Endodermal cell (in vitro differentiated cells): ENCODE results near the gene SUSD6. TPM values are rescaled to one million over a fixed set of nuclear protein-coding genes. Genes with fewer than 3 reads are reported as not detected.

Experiments
- DNase-seq: peaks from one replicate; pipeline ENCODE4 v3.0.0-alpha.2; 2017
- H3K27ac ChIP-seq: 2 replicates; pipeline ENCODE4 v1.5.1; 2013; ENCODE audit warnings: mild to moderate bottlenecking, low read depth, low read length, moderate library complexity
- H3K27me3 ChIP-seq: 2 replicates; pipeline ENCODE4 v1.6.1; 2013; ENCODE audit warnings: mild to moderate bottlenecking, low read length, moderate library complexity; ENCODE audit not compliant: insufficient read depth, control insufficient read depth, poor library complexity, severe bottlenecking
- H3K36me3 ChIP-seq: 2 replicates; pipeline ENCODE4 v1.7.0; 2013; ENCODE audit warnings: mild to moderate bottlenecking, low read length, moderate library complexity; ENCODE audit not compliant: control insufficient read depth, insufficient read depth
- H3K4me1 ChIP-seq: one replicate; pipeline ENCODE4 v1.7.0; 2013; ENCODE audit warnings: low read length; ENCODE audit not compliant: control insufficient read depth, insufficient read depth
- H3K4me3 ChIP-seq: 2 replicates; pipeline ENCODE4 v1.5.1; 2013; ENCODE audit warnings: mild to moderate bottlenecking, low read length, moderate library complexity
- H3K9ac ChIP-seq: 2 replicates; pipeline ENCODE4 v1.6.1; 2013; ENCODE audit warnings: mild to moderate bottlenecking, low read length, moderate library complexity; ENCODE audit not compliant: poor library complexity, severe bottlenecking; ENCODE audit errors: extremely low read depth
- H3K9me3 ChIP-seq: 2 replicates; pipeline ENCODE4 v1.6.1; 2013; ENCODE audit warnings: mild to moderate bottlenecking, low read length, moderate library complexity; ENCODE audit not compliant: control insufficient read depth
- H3K27ac Mint-ChIP-seq: 2 replicates; pipeline ENCODE4 v1.8.0; 2020; ENCODE audit warnings: mixed read lengths
- H3K27me3 Mint-ChIP-seq: 2 replicates; pipeline ENCODE4 v1.8.0; 2021; ENCODE audit warnings: mild to moderate bottlenecking, mixed read lengths; ENCODE audit not compliant: insufficient read depth
- H3K36me3 Mint-ChIP-seq: 2 replicates; pipeline ENCODE4 v1.8.0; 2020; ENCODE audit warnings: low read depth, mixed read lengths
- H3K4me1 Mint-ChIP-seq: 2 replicates; pipeline ENCODE4 v1.8.0; 2020; ENCODE audit warnings: mixed read lengths
- H3K4me3 Mint-ChIP-seq: 2 replicates; pipeline ENCODE4 v1.8.0; 2020; ENCODE audit warnings: mild to moderate bottlenecking, moderate library complexity, mixed read lengths
- H3K9me3 Mint-ChIP-seq: 2 replicates; pipeline ENCODE4 v1.8.0; 2020; ENCODE audit warnings: mild to moderate bottlenecking, mixed read lengths
- WGBS, 2 experiments: methylation state at CpG; one replicate each; pipeline versions ENCODE4 v1.1.5 to v1.1.7; 2013; ENCODE audit warnings: missing lambda C conversion rate in 2 of 2, mixed read lengths in 1 of 2; ENCODE audit not compliant: insufficient coverage in 1 of 2, insufficient read length in 1 of 2; 5-methylcytosine and 5-hydroxymethylcytosine counted together
- total RNA-seq, 2 donors: library from RNA; stranded (reverse); fragmentation: NEBNext Ultra II Directional in 1 of 2; extraction: Animal tissue kit (Norgen Biotek cat#: 25700) in 1 of 2; gene quantifications; 2 replicates in 1 of 2; 3 replicates in 1 of 2; pipeline ENCODE4 v1.2.1, GENCODE V29; 2021
- TF ChIP-seq, protein P1 (sequence below): fragments of 200-600 bp; sonication (generic); conservative IDR thresholded peaks from 2 replicates; pipeline ENCODE4 v1.5.0; 2021; ENCODE audit warnings: antibody characterized with exemption, mild to moderate bottlenecking

SUSD6 gene
- total RNA-seq, 2 donors from 2014 or later = 5.7 to 5.9 TPM

GRCh38 chr14:69763761-69764510 lies 152.5 kb downstream of the SUSD6 start:
- Histone ChIP-seq H3K4me1 (no peaks in the 10 kb centered on the region), H3K9ac (no peak overlapping the region), H3K27me3 (no peaks in the 10 kb centered on the region), H3K9me3 (peaks cover 8% of the 10 kb centered on the region), H3K4me3 (no peak overlapping the region), H3K36me3 (peaks cover 13% of the 10 kb centered on the region), H3K27ac (no peak overlapping the region)
- H3K27ac Mint-ChIP-seq = no peak overlapping the region
- H3K36me3 Mint-ChIP-seq = peaks cover 21% of the 10 kb centered on the region
- 91 to 96% methylated on average over 4 to 6 of the region's 6 CpGs for WGBS, 2 experiments
- H3K4me3 Mint-ChIP-seq = no peak overlapping the region
- DNase-seq = no peak
- peaks cover 16% of the 10 kb centered on the region for H3K27me3 Mint-ChIP-seq
- peaks cover 10% of the 10 kb centered on the region for H3K4me1 Mint-ChIP-seq
- peaks cover 13% of the 10 kb centered on the region for H3K9me3 Mint-ChIP-seq
- TF ChIP-seq, protein P1, sequence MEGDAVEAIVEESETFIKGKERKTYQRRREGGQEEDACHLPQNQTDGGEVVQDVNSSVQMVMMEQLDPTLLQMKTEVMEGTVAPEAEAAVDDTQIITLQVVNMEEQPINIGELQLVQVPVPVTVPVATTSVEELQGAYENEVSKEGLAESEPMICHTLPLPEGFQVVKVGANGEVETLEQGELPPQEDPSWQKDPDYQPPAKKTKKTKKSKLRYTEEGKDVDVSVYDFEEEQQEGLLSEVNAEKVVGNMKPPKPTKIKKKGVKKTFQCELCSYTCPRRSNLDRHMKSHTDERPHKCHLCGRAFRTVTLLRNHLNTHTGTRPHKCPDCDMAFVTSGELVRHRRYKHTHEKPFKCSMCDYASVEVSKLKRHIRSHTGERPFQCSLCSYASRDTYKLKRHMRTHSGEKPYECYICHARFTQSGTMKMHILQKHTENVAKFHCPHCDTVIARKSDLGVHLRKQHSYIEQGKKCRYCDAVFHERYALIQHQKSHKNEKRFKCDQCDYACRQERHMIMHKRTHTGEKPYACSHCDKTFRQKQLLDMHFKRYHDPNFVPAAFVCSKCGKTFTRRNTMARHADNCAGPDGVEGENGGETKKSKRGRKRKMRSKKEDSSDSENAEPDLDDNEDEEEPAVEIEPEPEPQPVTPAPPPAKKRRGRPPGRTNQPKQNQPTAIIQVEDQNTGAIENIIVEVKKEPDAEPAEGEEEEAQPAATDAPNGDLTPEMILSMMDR = no peak

Other genes starting within 250 kb of the SUSD6 start
- 100 to 1,000 TPM; 325 to 340 TPM for gene ERH, start 213.3 kb upstream of the SUSD6 start, total RNA-seq
- 10 to 100 TPM; 40.8 to 53.8 TPM for gene SLC39A9, start 212.9 kb upstream of the SUSD6 start, total RNA-seq
- under 1 TPM; 0.11 TPM for gene PLEKHD1, start 126.9 kb upstream of the SUSD6 start, total RNA-seq
- gene CCDC177, start 36.7 kb upstream of the SUSD6 start, total RNA-seq = 1 to 10 TPM; 4.0 to 5.8 TPM
- gene SRSF5, start 155.5 kb downstream of the SUSD6 start, total RNA-seq = 100 to 1,000 TPM; 285 to 307 TPM
- not detected for gene SLC10A1, start 185.6 kb downstream of the SUSD6 start, total RNA-seq